SK-N-MC (cell line): ENCODE measurements around the gene FAM50B.

ENCODE experiments used
- EZH2 ChIP-seq: fragments of 200-600 bp; sonication (generic); IDR thresholded peaks from one replicate; pipeline ENCODE4 v1.6.1; 2017; ENCODE audit warnings: antibody characterized with exemption
- POLR2AphosphoS5 ChIP-seq: IDR thresholded peaks from 2 replicates; pipeline ENCODE4 v1.6.1; 2012; ENCODE audit warnings: mild to moderate bottlenecking, low read depth, low read length, borderline replicate concordance

GRCh38 chr6:3808759-3809514, 40.2 kb upstream of the FAM50B start:
- TF ChIP-seq POLR2AphosphoS5 (no peak), EZH2 (no peak)
